Loucy (cell line): ENCODE measurements around the gene POU2F1.

Experiments
- CTCF ChIP-seq: fragments of 200-600 bp; sonication (generic); conservative IDR thresholded peaks from 2 replicates; pipeline ENCODE4 v1.5.1; 2014; ENCODE audit warnings: mild to moderate bottlenecking, antibody characterized with exemption, low read length
- EZH2phosphoT487 ChIP-seq: fragments of 200-600 bp; IDR thresholded peaks from 2 replicates; pipeline ENCODE4 v1.6.1; 2018; ENCODE audit warnings: antibody characterized with exemption, mild to moderate bottlenecking, moderate library complexity, borderline replicate concordance

DNA sequence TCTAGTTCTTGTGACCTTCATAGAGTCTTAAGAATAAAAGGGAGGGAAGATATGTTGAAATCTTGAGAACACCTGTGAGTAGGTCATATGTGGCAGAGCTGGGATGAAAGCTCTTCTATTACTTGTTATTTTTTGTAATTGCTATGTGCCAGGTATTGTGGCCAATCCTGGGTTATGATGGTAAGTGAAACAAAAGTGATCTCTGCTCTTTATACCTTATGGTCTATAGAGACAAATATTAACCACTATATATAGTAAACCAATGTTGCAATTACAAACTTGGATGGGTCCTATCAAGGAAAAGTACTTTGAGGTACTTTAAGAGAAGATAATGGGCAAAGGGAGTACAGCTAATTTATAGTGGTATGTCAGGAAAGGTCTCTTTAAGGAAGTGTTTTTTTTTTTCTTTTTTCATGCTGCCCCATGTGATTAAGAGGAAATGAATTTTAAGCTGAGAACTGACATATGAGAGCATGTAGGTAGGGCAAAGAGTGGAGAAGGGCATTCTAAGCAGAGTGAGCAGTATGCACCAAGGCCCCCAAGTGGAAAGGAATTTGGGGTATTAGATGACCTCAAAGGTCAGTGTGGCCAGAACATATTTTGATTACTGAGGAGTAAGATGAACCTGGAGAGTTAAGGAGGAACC lies 43.3 kb downstream of the POU2F1 start:
- TF ChIP-seq EZH2phosphoT487 (no peak), CTCF (no peak)
